Spinal cord (tissue), 10 donors: ENCODE results near the gene STX18. TPM values are rescaled to one million over a fixed set of nuclear protein-coding genes. Genes with fewer than 3 reads are reported as not detected.

Source experiments
- DNase-seq, 6 donors: peaks; one replicate each; pipeline versions ENCODE4 v3.0.0 to v3.0.0-alpha.2; 2013 to 2015; ENCODE audit warnings: low spot score in 6 of 6, low read depth in 4 of 6
- H3K27ac ChIP-seq: one replicate; pipeline ENCODE4 v1.5.1; 2013; ENCODE audit warnings: low read depth, low read length, control low read depth
- H3K27me3 ChIP-seq: one replicate; pipeline ENCODE4 v1.6.1; 2013; ENCODE audit warnings: low read length; ENCODE audit not compliant: control insufficient read depth, insufficient read depth
- H3K36me3 ChIP-seq: one replicate; pipeline ENCODE4 v1.6.1; 2013; ENCODE audit warnings: low read length; ENCODE audit not compliant: control insufficient read depth, insufficient read depth
- H3K4me1 ChIP-seq: one replicate; pipeline ENCODE4 v1.6.1; 2013; ENCODE audit warnings: low read length; ENCODE audit not compliant: control insufficient read depth, insufficient read depth
- H3K4me3 ChIP-seq: one replicate; pipeline ENCODE4 v1.5.1; 2013; ENCODE audit warnings: low read depth, low read length, control low read depth
- H3K9me3 ChIP-seq: one replicate; pipeline ENCODE4 v1.6.1; 2013; ENCODE audit warnings: low read length; ENCODE audit not compliant: control insufficient read depth, insufficient read depth
- WGBS: methylation state at CpG from one replicate; pipeline ENCODE4 v1.1.5; 2013; ENCODE audit warnings: missing lambda C conversion rate; ENCODE audit not compliant: insufficient coverage; 5-methylcytosine and 5-hydroxymethylcytosine counted together
- long read RNA-seq, 4 donors: transcript quantifications; one replicate each; lab custom pipeline, GENCODE V29; 2026
- polyA plus RNA-seq, 2 donors: library from polyadenylated mRNA; unstranded; fragments of 120-200 nt; gene quantifications; one replicate each; pipeline ENCODE4 v1.2.1, GENCODE V29; 2013; ENCODE audit not compliant: insufficient read length in 2 of 2
- total RNA-seq, 2 donors: library from RNA; depleted of rRNA in 1 of 2; stranded (reverse); fragments of 120-200 nt in 1 of 2; fragments of >200 nt in 1 of 2; gene quantifications; one replicate each; pipeline versions ENCODE4 v1.2.3 to v1.2.4, GENCODE V29; 2013 to 2014
- donor health status: healthy.

The STX18 gene
- total RNA-seq (10 to 100 TPM; 26.9 to 45.3 TPM), polyA plus RNA-seq (10 to 100 TPM; 53.5 to 56.4 TPM)
- long read RNA-seq, donor 1, transcript STX18-201 (11 exons, 2,138 nt) = major isoform, 9 of 27 reads
- long read RNA-seq, donor 1, partial matches to known transcripts = 15 of 27 reads
- long read RNA-seq, donor 1, other reads (novel, unspliced or antisense) = 0 of 27 reads
- long read RNA-seq, donor 2, transcript STX18-201 (11 exons, 2,138 nt) = major isoform, 7 of 8 reads
- long read RNA-seq, donor 2, partial matches to known transcripts = 0 of 8 reads
- long read RNA-seq, donor 2, other reads (novel, unspliced or antisense) = 0 of 8 reads
- long read RNA-seq, donor 3, transcript STX18-201 (11 exons, 2,138 nt) = major isoform, 5 of 12 reads
- long read RNA-seq, donor 3, partial matches to known transcripts = 5 of 12 reads
- long read RNA-seq, donor 3, other reads (novel, unspliced or antisense) = 0 of 12 reads
- long read RNA-seq, donor 4, transcript STX18-201 (11 exons, 2,138 nt) = major isoform, 11 of 33 reads
- long read RNA-seq, donor 4, partial matches to known transcripts = 18 of 33 reads
- long read RNA-seq, donor 4, other reads (novel, unspliced or antisense) = 0 of 33 reads

GRCh38 chr4:4541661-4542570 is at the start of gene STX18:
STX18 (minus strand) TSS chr4:4542048; CDS start chr4:4541964, 84 bp downstream.
- peaks cover 4% of the 10 kb centered on the region for H3K36me3 ChIP-seq
- H3K4me3 ChIP-seq = peak within 1 kb of the TSS; percentile 82
- under 1% methylated on average over 75 of the region's 76 CpGs for WGBS
- peak; percentile 74 to 96 (median 81) for DNase-seq
- no peaks in the 10 kb centered on the region for H3K27me3 ChIP-seq
- no peaks in the 10 kb centered on the region for H3K9me3 ChIP-seq
- H3K4me1 ChIP-seq = peaks cover 9% of the 10 kb centered on the region
- peak within 1 kb of the TSS; percentile 81 for H3K27ac ChIP-seq

GRCh38 chr4:4591071-4591470 is 49.2 kb upstream of the STX18 start:
- no peaks in the 10 kb centered on the region for H3K4me1 ChIP-seq
- no peak overlapping the region for H3K27ac ChIP-seq
- H3K4me3 ChIP-seq = no peak overlapping the region
- 64% methylated on average over 4 of the region's 4 CpGs for WGBS
- no peaks in the 10 kb centered on the region for H3K36me3 ChIP-seq
- H3K27me3 ChIP-seq = no peaks in the 10 kb centered on the region
- peaks cover 4% of the 10 kb centered on the region for H3K9me3 ChIP-seq
- DNase-seq = no peak

GRCh38 chr4:4590546-4590945 is 48.7 kb upstream of the STX18 start:
- DNase-seq = no peak
- no peak overlapping the region for H3K27ac ChIP-seq
- H3K36me3 ChIP-seq = no peaks in the 10 kb centered on the region
- no peaks in the 10 kb centered on the region for H3K4me1 ChIP-seq
- H3K27me3 ChIP-seq = no peaks in the 10 kb centered on the region
- WGBS = 73% methylated on average over 3 of the region's 7 CpGs
- no peak overlapping the region for H3K4me3 ChIP-seq
- peaks cover 4% of the 10 kb centered on the region for H3K9me3 ChIP-seq

- H3K4me1 ChIP-seq = no peaks in the 10 kb centered on the region
- H3K9me3 ChIP-seq = no peaks in the 10 kb centered on the region
- no peaks in the 10 kb centered on the region for H3K36me3 ChIP-seq
- H3K27me3 ChIP-seq = no peaks in the 10 kb centered on the region
- no peak overlapping the region for H3K4me3 ChIP-seq
- H3K27ac ChIP-seq = no peak overlapping the region
- WGBS = 93% methylated on average over 3 of the region's 3 CpGs
- DNase-seq = no peak
Observed at GRCh38 chr4:4585012-4585670, 43.3 kb upstream of the STX18 start.

GRCh38 chr4:4583606-4584005 is 41.8 kb upstream of the STX18 start:
- Histone ChIP-seq H3K27me3 (no peaks in the 10 kb centered on the region), H3K9me3 (no peaks in the 10 kb centered on the region), H3K4me3 (no peak overlapping the region), H3K4me1 (no peaks in the 10 kb centered on the region), H3K36me3 (no peaks in the 10 kb centered on the region), H3K27ac (no peak overlapping the region)
- no peak for DNase-seq
- WGBS = 100% methylated on average over 2 of the region's 4 CpGs

- no peaks in the 10 kb centered on the region for H3K27me3 ChIP-seq
- DNase-seq = no peak
- no peaks in the 10 kb centered on the region for H3K9me3 ChIP-seq
- 72% methylated on average over 3 of the region's 7 CpGs for WGBS
- no peak overlapping the region for H3K4me3 ChIP-seq
- H3K36me3 ChIP-seq = no peaks in the 10 kb centered on the region
- H3K4me1 ChIP-seq = no peaks in the 10 kb centered on the region
- H3K27ac ChIP-seq = no peak overlapping the region
Observed at GRCh38 chr4:4582653-4583052, 40.8 kb upstream of the STX18 start.

- Histone ChIP-seq H3K4me3 (no peak overlapping the region), H3K9me3 (no peaks in the 10 kb centered on the region), H3K27ac (no peak overlapping the region), H3K36me3 (no peaks in the 10 kb centered on the region), H3K4me1 (peaks cover 2% of the 10 kb centered on the region), H3K27me3 (no peaks in the 10 kb centered on the region)
- 100% methylated on average over 2 of the region's 2 CpGs for WGBS
- no peak for DNase-seq
Observed at GRCh38 chr4:4580494-4580893, 38.6 kb upstream of the STX18 start.

GRCh38 chr4:4578981-4579380 is 37.1 kb upstream of the STX18 start:
- peak in 1 of 6 donors; percentile 24 for DNase-seq
- Histone ChIP-seq H3K4me3 (no peak overlapping the region), H3K4me1 (peaks cover 3% of the 10 kb centered on the region), H3K9me3 (no peaks in the 10 kb centered on the region), H3K27me3 (no peaks in the 10 kb centered on the region), H3K36me3 (no peaks in the 10 kb centered on the region), H3K27ac (no peak overlapping the region)
- WGBS = 28% methylated on average over 5 of the region's 5 CpGs

GRCh38 chr4:4577359-4577875 is 35.6 kb upstream of the STX18 start:
- no CpG with 5 or more reads among the region's 1 CpG for WGBS
- DNase-seq = no peak
- no peaks in the 10 kb centered on the region for H3K9me3 ChIP-seq
- peaks cover 3% of the 10 kb centered on the region for H3K4me1 ChIP-seq
- no peak overlapping the region for H3K27ac ChIP-seq
- H3K36me3 ChIP-seq = no peaks in the 10 kb centered on the region
- H3K27me3 ChIP-seq = no peaks in the 10 kb centered on the region
- no peak overlapping the region for H3K4me3 ChIP-seq
